Embryonic facial prominence (tissue), 1 donor: ENCODE data around the gene PTGFRN.

ENCODE experiments used
- DNase-seq: peaks from one replicate; pipeline ENCODE4 v3.0.0-alpha.2; 2016; ENCODE audit errors: extremely low spot score

The PTGFRN gene

DNA sequence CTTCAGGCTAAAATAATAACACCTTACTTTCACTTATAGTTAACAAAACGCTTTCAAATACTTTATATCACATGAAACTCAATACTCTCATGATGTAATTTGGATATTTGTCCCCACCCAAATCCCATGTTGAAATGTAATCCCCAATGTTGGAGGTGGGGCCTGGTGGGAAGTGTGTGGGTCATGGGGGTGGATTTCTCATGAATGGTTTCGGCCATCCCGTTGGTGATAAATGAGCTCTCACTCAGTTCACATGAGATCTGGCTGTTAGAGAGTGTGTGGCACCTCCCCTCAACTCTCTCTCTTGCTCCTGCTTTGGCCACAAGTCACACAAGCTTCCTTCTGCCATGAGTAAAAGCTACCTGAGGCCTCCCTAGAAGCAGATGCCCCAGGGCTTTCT is 22.5 kb upstream of the PTGFRN start:
- no peak for DNase-seq

DNA sequence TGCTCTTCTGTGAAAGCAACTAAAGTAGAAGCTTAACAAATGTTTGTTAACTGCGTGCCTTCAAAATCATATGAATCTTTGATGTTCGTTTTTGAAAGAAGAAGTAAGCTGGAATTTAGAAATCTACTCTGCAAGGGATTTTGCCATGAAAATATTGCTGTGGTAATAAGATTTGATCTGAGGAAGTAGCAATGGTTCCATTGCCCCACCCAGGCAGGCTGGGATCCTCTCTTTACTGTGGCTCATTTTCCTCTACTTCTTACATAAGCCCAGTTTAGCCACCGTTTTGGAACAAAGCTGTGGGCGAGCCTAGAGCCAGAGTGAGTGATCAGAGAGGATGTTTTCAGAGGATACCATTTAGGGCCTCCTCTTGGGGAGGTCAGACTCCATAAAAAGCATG is 20.3 kb upstream of the PTGFRN start:
- DNase-seq: no peak

DNA sequence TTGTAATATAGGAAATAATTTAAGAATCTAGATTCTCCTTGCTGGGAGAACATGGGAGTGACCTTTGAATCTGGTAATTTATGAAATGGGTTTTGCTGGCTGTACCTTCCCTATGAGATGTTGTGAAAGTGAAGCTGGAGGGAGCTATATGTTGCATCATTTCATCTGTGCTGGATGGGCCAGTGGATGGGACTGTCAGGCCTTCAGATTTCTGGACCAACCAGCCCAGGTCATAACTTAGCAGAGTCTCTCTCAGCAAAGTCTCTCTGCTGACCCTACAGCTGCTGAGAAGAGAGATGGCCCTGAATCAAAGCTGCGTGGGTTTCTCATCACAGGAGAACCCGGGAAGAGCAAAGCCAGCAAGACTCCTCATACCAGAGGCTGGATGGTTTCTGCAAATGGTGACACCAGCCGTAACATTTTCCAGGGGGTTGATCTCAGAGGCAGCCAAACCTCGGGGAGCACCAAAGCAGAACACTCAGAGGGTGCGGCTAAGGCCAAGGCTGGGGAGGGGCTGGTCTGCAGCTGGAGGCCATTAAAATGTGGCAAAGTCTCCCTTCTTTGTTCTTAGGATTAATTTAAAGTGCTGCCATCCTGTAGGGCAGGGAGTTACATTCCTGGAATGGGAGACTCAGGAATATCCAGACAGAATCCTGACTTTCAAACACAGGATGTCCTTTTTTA is 18.2 kb upstream of the PTGFRN start:
- no peak for DNase-seq

DNA sequence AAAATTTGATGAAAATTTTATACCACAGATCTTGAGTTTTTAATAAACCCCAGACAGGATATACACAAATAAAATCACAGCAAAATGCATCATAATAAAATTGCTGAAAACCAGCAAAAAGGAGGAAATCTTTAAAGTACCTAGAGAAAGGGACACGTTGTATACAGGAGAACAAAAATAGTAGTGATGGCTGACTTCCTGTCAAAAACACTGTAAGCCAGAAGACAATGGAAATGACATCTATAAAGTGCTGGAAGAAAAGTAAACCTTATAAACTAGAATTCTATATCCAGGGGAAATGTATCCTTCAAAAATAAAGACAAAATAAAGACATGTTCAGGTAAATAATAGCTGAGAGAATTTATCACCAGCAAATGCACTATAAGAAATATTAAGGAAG is 14.6 kb upstream of the PTGFRN start:
- DNase-seq: no peak

DNA sequence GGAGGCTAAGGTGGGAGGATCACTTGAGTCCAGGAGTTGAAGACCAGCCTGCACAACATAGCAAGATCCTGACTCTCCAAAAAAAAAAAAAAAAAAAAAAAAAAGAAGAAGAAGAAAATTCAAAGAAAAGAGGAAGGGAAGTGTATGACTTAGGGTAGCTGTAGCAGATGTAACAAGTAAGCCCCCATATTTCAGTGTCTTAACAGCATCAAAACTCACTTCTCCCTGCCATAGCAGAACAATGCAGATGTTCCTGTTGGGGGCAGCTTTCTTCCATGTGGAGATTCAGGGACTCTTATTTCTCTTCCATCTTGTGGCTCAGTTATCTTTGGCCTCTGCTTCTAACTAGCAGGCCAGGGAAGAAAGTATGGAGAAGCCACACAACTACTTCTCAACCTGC is 10.2 kb upstream of the PTGFRN start:
- no peak for DNase-seq

DNA sequence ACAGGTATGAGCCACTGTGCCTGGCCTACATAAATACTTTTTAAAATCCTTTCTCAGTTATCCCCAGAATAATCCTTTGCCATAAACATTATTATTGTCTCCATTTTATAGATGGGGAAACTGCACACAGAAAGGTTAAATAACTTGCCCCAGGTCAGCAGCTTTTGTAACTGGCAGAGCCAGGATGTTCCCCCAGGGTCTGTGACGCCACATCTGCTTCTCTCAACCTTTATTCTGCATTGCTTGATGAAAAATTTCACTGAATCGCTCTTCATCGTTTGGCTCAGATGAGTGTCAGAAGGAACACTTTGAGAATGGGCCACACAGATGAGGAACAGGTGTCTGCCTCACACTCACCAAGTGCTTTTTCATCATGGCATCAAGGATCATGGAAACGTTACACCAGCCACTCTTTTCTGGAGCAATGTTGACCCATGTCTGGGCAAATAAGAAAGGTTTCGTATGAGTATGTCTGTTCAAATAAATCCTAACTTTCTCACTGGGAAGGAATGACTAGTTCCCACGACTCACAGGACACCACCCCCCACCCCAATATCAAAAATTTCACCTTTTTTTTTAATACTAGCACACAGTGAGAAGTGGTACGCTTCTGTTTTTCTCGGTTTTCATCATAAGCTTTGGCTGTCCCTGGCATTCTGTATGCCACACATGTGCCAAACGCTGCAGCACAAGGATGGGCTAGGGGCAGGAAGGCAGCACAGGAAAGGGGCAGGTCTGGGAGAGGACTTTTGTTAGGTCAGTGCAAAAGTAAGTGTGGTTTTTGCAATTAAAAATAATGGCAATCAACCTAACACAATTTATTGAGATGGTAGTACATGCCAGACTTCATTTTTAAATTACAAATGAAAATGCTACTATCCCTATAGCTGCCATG is 9.0 kb upstream of the PTGFRN start:
- no peak for DNase-seq

DNA sequence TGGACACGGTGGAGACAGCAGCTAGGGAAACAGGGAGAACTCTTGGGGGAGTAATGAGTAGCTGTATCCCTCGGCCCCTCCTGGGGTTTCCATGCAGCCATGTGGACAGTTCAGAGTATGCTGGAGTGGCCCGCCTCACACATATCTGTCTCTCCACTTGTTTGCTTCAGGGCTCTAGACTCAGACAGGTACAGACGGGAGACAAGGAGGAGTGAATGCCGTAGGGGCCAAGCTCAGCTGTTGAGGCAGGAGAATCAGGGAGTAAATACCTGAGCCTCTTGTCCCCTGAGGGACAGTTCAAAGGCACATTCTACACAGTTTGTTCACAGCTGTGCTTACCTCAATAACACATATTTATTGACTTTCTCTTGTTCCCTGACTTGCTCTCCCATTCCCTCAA is 7.7 kb upstream of the PTGFRN start:
- no peak for DNase-seq

DNA sequence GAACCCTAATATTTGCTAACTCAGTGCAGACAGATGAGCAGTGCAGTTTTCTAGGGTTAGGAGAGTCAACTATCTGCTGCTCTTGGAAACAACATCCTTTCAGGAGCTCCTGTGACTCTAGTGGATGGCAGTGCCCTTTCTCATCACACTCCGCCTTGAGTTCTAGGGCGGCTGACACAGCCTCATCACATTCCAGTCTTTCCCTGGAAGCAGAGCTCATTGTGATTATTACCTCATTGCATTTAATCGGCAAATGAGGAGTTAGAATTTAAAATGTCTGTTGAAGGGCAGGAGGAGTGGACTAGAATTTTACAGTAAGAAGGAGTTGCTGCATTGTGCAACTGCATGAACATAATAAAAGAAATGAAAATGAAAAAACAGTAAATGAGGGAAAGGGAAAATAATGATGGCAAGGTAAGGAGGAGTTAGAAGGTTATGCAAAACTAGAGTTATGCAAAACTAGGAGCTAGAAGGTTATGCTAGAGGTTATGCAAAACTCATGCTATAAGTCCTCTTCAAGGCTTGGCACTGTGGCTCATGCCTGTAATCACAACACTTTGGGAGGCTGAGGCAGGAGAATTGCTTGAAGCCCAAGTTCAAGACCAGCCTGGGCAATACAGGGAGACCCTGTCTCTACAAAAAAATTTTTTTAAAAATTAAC is 6.9 kb upstream of the PTGFRN start:
- no peak for DNase-seq

DNA sequence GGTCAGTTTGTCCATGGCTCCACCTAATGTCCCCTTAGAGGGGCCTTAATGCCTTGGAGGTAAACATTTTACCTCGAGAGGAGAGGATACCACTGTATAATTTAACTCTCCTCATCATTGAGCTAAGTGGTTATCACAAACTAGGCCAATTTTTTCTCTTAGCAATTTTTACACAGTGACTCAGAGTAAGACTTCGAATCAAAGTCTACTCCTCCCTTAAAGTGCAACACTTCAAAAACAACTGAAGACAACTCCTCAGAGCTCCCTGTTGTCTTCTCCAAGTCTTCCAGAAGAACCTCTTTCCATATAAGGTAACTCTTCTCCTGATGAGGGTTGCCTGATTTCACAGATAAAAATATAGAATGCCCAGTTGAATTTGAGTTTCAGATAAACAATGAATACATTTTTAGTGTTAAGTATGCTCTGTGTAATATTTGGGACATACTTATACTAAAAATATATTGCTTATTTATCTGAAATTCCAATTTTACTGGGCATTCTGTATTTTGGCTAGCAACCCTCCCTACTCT is 4.9 kb upstream of the PTGFRN start:
- DNase-seq: no peak

DNA sequence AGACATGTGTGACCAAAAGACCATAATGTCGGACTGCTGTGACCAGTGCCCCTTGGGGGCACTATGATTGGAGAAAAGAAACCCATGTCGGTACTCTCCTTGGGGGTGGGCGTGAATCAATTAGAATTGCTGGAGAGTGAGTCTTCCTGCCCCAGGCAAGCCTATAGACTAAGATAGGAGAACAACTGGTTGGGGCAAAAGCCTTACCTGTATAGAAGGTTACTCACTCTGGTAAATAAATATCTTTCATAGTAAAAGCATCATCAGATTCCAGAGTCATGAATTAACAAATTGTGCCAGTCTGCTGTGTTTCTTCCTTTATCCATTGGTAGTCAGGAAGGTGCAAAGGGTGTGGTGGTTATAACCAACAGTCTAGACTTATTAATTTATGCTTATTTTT is 2.9 kb upstream of the PTGFRN start:
- DNase-seq: no peak

DNA sequence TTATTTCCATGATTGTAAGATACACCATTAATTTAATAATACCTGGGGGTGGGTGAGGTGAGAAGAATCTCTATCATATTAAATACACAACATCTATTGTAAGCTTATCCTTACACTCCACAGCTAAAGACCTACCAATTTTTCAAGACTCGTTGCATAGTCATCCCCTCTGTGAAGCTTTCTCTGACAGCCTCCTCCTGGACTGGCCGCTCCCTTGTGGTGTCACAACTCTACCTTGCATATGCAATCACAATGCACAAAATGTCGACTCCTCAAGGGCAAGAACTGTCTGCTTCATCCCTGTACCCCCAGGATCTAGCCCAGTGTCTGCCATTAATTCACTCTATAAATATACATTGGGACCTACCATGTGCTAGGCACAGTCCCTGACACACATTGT is 2.4 kb upstream of the PTGFRN start:
- DNase-seq: no peak

DNA sequence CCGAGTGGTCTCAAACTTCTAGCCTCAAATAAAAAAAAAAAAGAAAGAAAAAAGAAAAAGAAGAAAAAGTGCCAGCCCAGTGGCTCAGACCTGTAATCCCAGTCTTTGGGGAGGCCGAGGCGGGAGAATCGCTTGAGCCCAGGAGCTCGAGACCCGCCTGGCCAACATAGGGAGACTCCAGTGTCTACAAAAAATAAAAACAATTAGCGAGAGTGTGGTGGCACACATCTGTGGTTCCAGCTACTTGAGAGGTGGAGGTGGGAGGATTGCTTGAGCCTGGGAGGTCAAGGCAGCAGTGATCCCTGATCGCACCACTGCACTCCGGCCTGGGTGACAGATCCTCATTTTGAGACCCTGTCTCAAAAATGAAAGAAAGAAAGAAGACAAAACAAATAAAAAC is 1.4 kb upstream of the PTGFRN start:
- DNase-seq: no peak

DNA sequence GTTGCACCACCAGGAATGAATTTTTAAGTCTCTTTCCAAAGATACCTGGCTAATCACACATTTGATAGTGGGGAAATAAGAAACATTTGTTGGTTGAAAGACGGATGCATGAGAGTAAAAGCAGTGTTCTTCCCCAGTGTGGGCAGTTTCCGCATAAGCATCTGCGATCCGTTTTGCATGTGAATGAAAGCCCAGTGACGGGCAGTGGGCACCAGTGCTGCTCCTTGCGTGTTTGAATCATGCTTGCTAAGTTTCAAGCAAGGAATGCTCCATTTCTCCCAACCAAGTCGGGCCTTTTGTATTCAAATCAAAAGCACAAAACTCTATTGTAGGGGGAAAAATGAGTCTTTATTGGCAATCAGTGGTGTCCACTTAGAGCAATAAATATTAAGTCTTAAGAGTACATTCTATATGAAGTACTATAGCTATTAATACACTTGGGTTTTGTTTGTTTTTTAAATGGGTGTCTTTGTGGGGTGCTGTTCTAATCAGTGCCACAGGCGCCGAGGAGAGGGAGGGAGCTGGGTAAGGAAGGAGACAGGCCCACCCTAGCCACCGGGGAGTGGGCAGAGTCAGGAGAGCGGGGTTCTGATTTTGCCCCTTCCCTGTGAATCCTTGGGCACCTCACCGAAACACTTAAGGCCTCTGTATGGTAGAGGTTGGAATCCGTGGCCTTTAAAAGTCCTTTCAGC is 750 bp upstream of the PTGFRN start:
- no peak for DNase-seq

DNA sequence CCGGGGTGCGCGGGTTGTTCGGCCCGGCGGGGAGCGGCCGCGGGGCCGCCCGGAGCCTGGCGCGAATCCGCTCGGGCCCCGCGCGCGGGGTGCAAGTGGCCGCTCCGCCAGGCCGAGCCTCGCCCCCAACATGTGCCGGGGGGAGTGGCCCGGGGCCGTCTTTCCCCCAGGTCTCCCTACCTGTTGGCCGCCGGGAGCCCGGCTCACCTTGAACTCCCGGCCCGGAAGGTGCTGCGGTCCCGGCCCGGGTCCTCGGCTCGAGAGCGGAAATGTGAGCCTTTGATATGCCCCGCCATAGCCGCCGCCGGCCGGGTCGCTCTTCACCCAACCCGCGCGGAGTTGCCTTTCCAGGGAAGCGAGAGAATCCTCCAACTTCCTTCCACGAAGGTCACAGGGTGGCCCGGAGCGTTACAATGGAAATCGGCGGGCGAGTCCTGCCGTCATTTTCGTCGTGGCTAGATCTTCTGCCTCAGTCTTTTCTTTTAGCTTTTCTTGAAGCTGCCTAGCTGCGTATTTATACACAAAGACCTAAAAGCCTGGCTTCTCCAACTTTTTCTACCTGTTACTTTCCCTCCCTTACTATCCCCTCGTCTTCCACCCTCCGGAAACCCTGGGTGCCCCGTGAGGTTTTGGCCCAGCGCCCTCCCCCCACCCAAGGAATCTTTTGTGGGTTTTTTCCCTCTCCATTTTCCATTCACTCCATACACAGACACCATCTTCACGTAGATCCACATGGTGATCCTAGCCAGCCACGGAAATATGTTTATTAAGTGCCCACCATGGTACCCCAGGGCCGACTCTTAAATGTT is 867 bp downstream of the PTGFRN start:
- no peak for DNase-seq

DNA sequence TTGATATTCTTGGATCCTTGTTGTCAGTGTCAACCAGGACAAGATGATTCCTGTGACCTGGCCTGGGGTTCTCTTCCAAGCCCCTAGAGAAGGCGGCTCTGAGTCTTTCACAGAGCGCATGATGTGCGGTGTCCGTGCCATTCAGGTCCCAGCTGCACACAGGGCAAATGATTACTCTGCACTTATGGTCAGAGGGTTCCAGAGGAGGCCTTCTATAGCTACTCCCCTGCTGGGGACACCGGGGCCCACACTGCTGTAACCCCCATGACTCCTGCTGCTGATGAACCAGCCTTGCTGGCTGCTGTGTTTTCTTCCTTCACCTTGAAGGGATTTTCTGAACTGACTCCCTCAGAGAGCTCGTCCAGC is 1.5 kb downstream of the PTGFRN start:
- no peak for DNase-seq

DNA sequence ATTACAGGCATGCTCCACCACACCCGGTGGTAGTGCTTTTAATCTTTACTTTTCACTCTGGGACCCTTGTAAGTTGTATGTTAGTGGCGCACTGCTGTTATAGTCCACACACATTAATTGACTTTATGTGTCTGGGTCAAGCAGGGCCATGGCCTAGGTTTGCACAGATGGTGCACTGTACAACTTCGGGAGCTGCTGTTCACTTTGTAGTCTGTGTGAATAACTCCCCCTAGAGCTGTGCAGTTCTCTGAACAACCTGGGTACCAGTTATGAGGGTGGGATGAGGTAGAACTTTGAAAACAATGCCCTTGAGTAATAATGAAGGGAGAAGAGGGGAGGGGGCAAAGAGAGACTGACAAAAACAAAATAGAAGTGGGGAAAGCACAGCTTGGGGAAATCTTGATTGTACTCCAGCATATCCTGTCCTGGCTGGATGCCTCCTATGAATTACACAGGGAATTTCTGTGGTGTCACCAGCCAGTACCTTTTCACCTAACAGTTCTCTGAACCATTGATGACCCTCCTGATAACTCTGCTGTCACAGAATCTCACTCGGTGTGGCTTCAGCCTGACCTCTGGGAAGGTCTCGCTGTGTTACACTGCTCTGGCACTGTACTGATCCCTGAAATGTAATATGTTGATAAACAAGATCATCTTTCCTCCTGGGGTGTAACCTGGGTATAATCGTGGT is 2.2 kb downstream of the PTGFRN start:
- DNase-seq: no peak

DNA sequence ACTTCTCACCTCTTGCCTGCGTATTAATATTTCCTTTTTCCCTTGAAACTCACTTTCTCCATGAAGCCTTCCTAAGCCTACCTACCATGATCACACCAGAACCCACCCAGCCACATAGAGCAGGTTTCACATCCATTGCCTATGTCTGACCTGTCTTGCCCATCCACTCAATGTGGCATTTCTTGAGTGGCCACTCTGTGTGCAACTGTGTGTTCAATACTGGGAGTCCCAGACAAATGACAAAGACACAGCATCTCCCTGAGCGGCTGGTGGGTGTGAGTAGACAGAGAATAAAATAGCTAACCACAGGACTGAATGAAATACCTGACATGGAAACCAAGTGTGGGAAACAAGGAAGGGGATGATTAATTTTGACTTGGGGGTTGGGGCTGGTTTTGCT is 3.1 kb downstream of the PTGFRN start:
- DNase-seq: no peak

DNA sequence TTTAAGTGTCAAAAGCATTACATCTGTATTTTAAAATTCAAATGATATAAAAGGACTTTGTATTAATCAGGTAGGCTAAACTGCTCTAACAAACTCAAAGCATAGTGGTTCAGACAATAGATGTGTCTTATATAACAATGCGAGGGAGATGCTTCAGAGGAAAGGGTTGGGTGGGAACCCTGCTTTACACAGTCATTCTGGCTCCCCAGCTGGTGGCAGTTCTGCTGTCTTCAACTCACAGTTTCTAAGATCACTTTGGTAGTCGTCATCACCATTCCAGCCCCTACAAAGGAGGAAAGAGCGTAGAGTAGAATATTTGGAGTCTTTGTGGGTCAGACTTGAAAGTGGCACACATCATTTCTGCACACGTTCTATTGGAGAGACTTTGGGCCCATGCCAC is 4.2 kb downstream of the PTGFRN start:
- no peak for DNase-seq

DNA sequence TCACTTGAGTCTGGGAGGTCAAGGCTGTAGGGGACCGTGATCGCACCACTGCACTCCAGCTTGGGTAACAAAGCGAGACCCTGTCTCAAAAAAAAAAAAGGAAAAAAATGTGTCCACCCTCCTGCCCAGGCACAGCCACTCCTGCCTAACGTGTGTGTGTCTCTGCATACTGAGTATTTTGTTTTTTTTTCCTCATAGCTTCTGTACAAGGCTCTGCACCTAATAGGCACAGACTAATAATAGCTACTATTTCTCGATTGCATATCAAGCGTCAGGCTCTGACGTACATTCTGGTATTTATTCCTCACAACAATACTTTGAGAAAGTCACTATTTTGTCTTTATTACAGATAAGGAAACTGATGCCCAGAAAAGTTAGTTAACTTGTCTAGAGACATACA is 5.0 kb downstream of the PTGFRN start:
- DNase-seq: no peak

DNA sequence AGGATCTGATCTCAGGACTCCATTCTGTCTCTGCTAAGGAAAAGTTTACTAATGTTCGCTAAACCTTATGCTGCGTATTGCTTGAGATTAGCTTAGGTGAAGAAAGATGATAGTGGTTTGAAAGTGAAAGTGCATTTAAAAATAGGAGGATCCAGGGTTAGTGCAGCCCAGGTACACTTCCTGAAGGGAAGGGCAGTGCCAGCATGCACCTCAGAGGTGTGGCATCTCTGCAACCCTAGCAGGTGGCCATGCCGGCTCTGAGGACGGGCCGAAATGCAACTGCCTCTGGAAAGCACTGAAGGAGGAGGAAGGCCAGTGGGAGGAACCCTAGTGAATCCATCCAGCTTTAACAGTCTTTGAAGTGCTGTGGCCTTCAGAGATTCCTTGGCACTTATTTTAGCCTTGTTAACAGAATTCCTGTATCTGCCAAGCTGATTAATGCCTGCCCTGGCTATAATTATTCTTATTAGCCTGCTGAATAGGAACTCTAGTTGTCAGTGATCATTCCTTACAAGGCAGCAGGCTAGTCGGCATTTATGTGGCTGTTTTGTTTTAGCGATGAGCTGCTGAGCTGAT is 5.5 kb downstream of the PTGFRN start:
- DNase-seq: no peak
